ENCODE measurements around the gene RBMS3.

The RBMS3 gene

GRCh38 chr3:29919571-29919970 lies 638.7 kb downstream of the RBMS3 start:
- DNase-seq (ENCODE audit: extremely low read depth in 1 of 2, low read depth in 1 of 2), result no peak

- DNase-seq (ENCODE audit: extremely low read depth in 1 of 2, low read depth in 1 of 2), result no peak
Measured at GRCh38 chr3:29922992-29923746, 642.3 kb downstream of the RBMS3 start.

GRCh38 chr3:29924783-29925561 lies 644.1 kb downstream of the RBMS3 start:
- DNase-seq (ENCODE audit: extremely low read depth in 1 of 2, low read depth in 1 of 2), result no peak

- no peak for DNase-seq (ENCODE audit: extremely low read depth in 1 of 2, low read depth in 1 of 2)
Measured at GRCh38 chr3:29926378-29926777, 645.5 kb downstream of the RBMS3 start.

- no peak for DNase-seq (ENCODE audit: extremely low read depth in 1 of 2, low read depth in 1 of 2)
Measured at GRCh38 chr3:29932696-29933325, 651.9 kb downstream of the RBMS3 start.

GRCh38 chr3:29933802-29934490 lies 653.1 kb downstream of the RBMS3 start:
- no peak for DNase-seq (ENCODE audit: extremely low read depth in 1 of 2, low read depth in 1 of 2)

GRCh38 chr3:29934751-29935150 lies 653.9 kb downstream of the RBMS3 start:
- no peak for DNase-seq (ENCODE audit: extremely low read depth in 1 of 2, low read depth in 1 of 2)

- no peak for DNase-seq (ENCODE audit: extremely low read depth in 1 of 2, low read depth in 1 of 2)
Measured at GRCh38 chr3:29936054-29936453, 655.2 kb downstream of the RBMS3 start.

GRCh38 chr3:29936766-29937165 lies 655.9 kb downstream of the RBMS3 start:
- DNase-seq (ENCODE audit: extremely low read depth in 1 of 2, low read depth in 1 of 2), result no peak

GRCh38 chr3:29937185-29937584 lies 656.3 kb downstream of the RBMS3 start:
- no peak for DNase-seq (ENCODE audit: extremely low read depth in 1 of 2, low read depth in 1 of 2)

- no peak for DNase-seq (ENCODE audit: extremely low read depth in 1 of 2, low read depth in 1 of 2)
Measured at GRCh38 chr3:29940759-29941323, 660.0 kb downstream of the RBMS3 start.

GRCh38 chr3:29942297-29942696 lies 661.4 kb downstream of the RBMS3 start:
- no peak for DNase-seq (ENCODE audit: extremely low read depth in 1 of 2, low read depth in 1 of 2)

GRCh38 chr3:29949131-29949530 lies 668.3 kb downstream of the RBMS3 start:
- no peak for DNase-seq (ENCODE audit: extremely low read depth in 1 of 2, low read depth in 1 of 2)

GRCh38 chr3:29949940-29950616 lies 669.2 kb downstream of the RBMS3 start:
- no peak for DNase-seq (ENCODE audit: extremely low read depth in 1 of 2, low read depth in 1 of 2)

GRCh38 chr3:29952431-29952830 lies 671.6 kb downstream of the RBMS3 start:
- DNase-seq (ENCODE audit: extremely low read depth in 1 of 2, low read depth in 1 of 2), result no peak

- no peak for DNase-seq (ENCODE audit: extremely low read depth in 1 of 2, low read depth in 1 of 2)
Measured at GRCh38 chr3:29955413-29955812, 674.5 kb downstream of the RBMS3 start.

GRCh38 chr3:29958816-29959215 lies 677.9 kb downstream of the RBMS3 start:
- DNase-seq (ENCODE audit: extremely low read depth in 1 of 2, low read depth in 1 of 2), result no peak

- no peak for DNase-seq (ENCODE audit: extremely low read depth in 1 of 2, low read depth in 1 of 2)
Measured at GRCh38 chr3:29971895-29972294, 691.0 kb downstream of the RBMS3 start.

- no peak for DNase-seq (ENCODE audit: extremely low read depth in 1 of 2, low read depth in 1 of 2)
Measured at GRCh38 chr3:29972320-29972993, 691.6 kb downstream of the RBMS3 start.

GRCh38 chr3:29973763-29974162 lies 692.9 kb downstream of the RBMS3 start:
- DNase-seq (ENCODE audit: extremely low read depth in 1 of 2, low read depth in 1 of 2), result no peak

Measured in activated CD8-positive, alpha-beta memory T cell treated with anti-CD3 and anti-CD28 coated beads for 1 hour (primary cell).